ENCODE data around the gene PSTPIP1.

PSTPIP1 gene

GRCh38 chr15:76994971-76995945, at the start of gene PSTPIP1:
Gene PSTPIP1, plus strand, starts transcription at chr15:76995126. Its CDS starts 448 bp downstream, at chr15:76995574.
- in situ Hi-C loops (cut with MboI; ENCODE audit: low sequenced_read_pairs): no loop called here

GRCh38 chr15:76945494-76946093, 49.3 kb upstream of the PSTPIP1 start:
- in situ Hi-C loops (cut with MboI; ENCODE audit: low sequenced_read_pairs): no loop called here

- in situ Hi-C loops (cut with MboI; ENCODE audit: low sequenced_read_pairs): no loop called here
Observed at GRCh38 chr15:76947454-76947853, 47.5 kb upstream of the PSTPIP1 start.

- in situ Hi-C loops (cut with MboI; ENCODE audit: low sequenced_read_pairs): loop anchor here (25.0 kb wide), 1 partner anchor 561 kb away; no protein-coding TSS in a partner anchor
Observed at GRCh38 chr15:76951220-76951619, 43.7 kb upstream of the PSTPIP1 start.

GRCh38 chr15:76953913-76954312, 41.0 kb upstream of the PSTPIP1 start:
- in situ Hi-C loops (cut with MboI; ENCODE audit: low sequenced_read_pairs): loop anchor here (25.0 kb wide), 1 partner anchor 558 kb away; no protein-coding TSS in a partner anchor

- in situ Hi-C loops (cut with MboI; ENCODE audit: low sequenced_read_pairs): loop anchor here (25.0 kb wide), 1 partner anchor 558 kb away; no protein-coding TSS in a partner anchor
Observed at GRCh38 chr15:76954744-76955143, 40.2 kb upstream of the PSTPIP1 start.

- in situ Hi-C loops (cut with MboI; ENCODE audit: low sequenced_read_pairs): loop anchor here (25.0 kb wide), 1 partner anchor 551 kb away; no protein-coding TSS in a partner anchor
Observed at GRCh38 chr15:76961268-76962011, 33.5 kb upstream of the PSTPIP1 start.

GRCh38 chr15:76962337-76963013, 32.5 kb upstream of the PSTPIP1 start:
- in situ Hi-C loops (cut with MboI; ENCODE audit: low sequenced_read_pairs): loop anchor here (25.0 kb wide), 1 partner anchor 550 kb away; no protein-coding TSS in a partner anchor

- in situ Hi-C loops (cut with MboI; ENCODE audit: low sequenced_read_pairs): loop anchor here (25.0 kb wide), 1 partner anchor 549 kb away; no protein-coding TSS in a partner anchor
Observed at GRCh38 chr15:76963596-76963995, 31.3 kb upstream of the PSTPIP1 start.

- in situ Hi-C loops (cut with MboI; ENCODE audit: low sequenced_read_pairs): loop anchor here (25.0 kb wide), 1 partner anchor 548 kb away; no protein-coding TSS in a partner anchor
Observed at GRCh38 chr15:76964157-76964556, 30.8 kb upstream of the PSTPIP1 start.

GRCh38 chr15:76966051-76966450, 28.9 kb upstream of the PSTPIP1 start:
- in situ Hi-C loops (cut with MboI; ENCODE audit: low sequenced_read_pairs): loop anchor here (25.0 kb wide), 1 partner anchor 546 kb away; no protein-coding TSS in a partner anchor

GRCh38 chr15:76967067-76967466, 27.9 kb upstream of the PSTPIP1 start:
- in situ Hi-C loops (cut with MboI; ENCODE audit: low sequenced_read_pairs): loop anchor here (25.0 kb wide), 1 partner anchor 545 kb away; no protein-coding TSS in a partner anchor

- in situ Hi-C loops (cut with MboI; ENCODE audit: low sequenced_read_pairs): loop anchor here (25.0 kb wide), 1 partner anchor 544 kb away; no protein-coding TSS in a partner anchor
Observed at GRCh38 chr15:76968306-76968705, 26.6 kb upstream of the PSTPIP1 start.

- in situ Hi-C loops (cut with MboI; ENCODE audit: low sequenced_read_pairs): loop anchor here (25.0 kb wide), 1 partner anchor 540 kb away; no protein-coding TSS in a partner anchor
Observed at GRCh38 chr15:76972389-76973361, 22.3 kb upstream of the PSTPIP1 start.

- in situ Hi-C loops (cut with MboI; ENCODE audit: low sequenced_read_pairs): loop anchor here (25.0 kb wide), 1 partner anchor 539 kb away; no protein-coding TSS in a partner anchor
Observed at GRCh38 chr15:76973362-76973743, 21.6 kb upstream of the PSTPIP1 start.

GRCh38 chr15:76973906-76974305, 21.0 kb upstream of the PSTPIP1 start:
- in situ Hi-C loops (cut with MboI; ENCODE audit: low sequenced_read_pairs): loop anchor here (25.0 kb wide), 1 partner anchor 538 kb away; no protein-coding TSS in a partner anchor

- in situ Hi-C loops (cut with MboI; ENCODE audit: low sequenced_read_pairs): loop anchor here (25.0 kb wide), 1 partner anchor 538 kb away; no protein-coding TSS in a partner anchor
Observed at GRCh38 chr15:76974456-76975036, 20.4 kb upstream of the PSTPIP1 start.

GRCh38 chr15:76976141-76976540, 18.8 kb upstream of the PSTPIP1 start:
- in situ Hi-C loops (cut with MboI; ENCODE audit: low sequenced_read_pairs): no loop called here
